GM10248 (cell line): ENCODE results near the gene TTF1.

ENCODE experiments used
- CTCF ChIA-PET: fragments of 300-600 bp; sonication (Branson Sonifier 250); formaldehyde crosslinking; extraction: SDS; loops from one replicate; lab custom pipeline; 2021; ENCODE audit warnings: antibody characterized with exemption; lab: Yijun Ruan, JAX
- POLR2A ChIA-PET: fragments of 350-650 bp; sonication (Branson Sonifier 250); formaldehyde crosslinking; extraction: SDS; loops from one replicate; lab custom pipeline; 2020; ENCODE audit warnings: antibody characterized with exemption; lab: Yijun Ruan, JAX
- DNase-seq: peaks from one replicate; pipeline ENCODE4 v3.0.0; 2012; ENCODE audit errors: extremely low spot score
- TF ChIP-seq, protein P1 (sequence below): IDR thresholded peaks from 2 replicates; pipeline ENCODE4 v1.5.1; 2012; ENCODE audit warnings: mild to moderate bottlenecking, low read depth; ENCODE audit errors: extremely low read depth, missing control alignments, control extremely low read depth

TTF1 gene

DNA sequence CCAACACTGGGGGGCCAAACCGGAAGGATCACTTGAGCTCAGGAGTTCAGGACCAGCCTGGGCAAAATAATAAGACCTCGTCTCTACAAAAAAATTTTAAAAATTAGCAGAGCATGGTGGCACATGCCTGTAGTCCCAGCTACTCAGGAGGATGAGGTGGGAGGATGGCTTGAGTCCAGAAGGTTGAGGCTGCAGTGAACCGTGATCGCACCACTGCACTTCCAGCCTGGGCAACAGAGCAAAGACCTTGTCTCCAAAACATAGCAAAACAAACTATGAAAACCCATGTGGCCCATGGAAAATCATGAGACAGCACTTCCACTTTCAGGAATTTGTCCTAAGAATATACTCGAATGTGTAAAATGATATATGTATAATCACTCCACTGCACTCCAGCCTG is 58.0 kb downstream of the TTF1 start:
- POLR2A ChIA-PET: no interaction called here
- DNase-seq: no peak
- TF ChIP-seq, protein P1, sequence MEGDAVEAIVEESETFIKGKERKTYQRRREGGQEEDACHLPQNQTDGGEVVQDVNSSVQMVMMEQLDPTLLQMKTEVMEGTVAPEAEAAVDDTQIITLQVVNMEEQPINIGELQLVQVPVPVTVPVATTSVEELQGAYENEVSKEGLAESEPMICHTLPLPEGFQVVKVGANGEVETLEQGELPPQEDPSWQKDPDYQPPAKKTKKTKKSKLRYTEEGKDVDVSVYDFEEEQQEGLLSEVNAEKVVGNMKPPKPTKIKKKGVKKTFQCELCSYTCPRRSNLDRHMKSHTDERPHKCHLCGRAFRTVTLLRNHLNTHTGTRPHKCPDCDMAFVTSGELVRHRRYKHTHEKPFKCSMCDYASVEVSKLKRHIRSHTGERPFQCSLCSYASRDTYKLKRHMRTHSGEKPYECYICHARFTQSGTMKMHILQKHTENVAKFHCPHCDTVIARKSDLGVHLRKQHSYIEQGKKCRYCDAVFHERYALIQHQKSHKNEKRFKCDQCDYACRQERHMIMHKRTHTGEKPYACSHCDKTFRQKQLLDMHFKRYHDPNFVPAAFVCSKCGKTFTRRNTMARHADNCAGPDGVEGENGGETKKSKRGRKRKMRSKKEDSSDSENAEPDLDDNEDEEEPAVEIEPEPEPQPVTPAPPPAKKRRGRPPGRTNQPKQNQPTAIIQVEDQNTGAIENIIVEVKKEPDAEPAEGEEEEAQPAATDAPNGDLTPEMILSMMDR: no peak
- CTCF ChIA-PET: interaction anchor here (2.0 to 2.7 kb wide), 2 partner anchors 12 to 89 kb away, joined by 4 to 10 read pairs; no protein-coding TSS in a partner anchor

DNA sequence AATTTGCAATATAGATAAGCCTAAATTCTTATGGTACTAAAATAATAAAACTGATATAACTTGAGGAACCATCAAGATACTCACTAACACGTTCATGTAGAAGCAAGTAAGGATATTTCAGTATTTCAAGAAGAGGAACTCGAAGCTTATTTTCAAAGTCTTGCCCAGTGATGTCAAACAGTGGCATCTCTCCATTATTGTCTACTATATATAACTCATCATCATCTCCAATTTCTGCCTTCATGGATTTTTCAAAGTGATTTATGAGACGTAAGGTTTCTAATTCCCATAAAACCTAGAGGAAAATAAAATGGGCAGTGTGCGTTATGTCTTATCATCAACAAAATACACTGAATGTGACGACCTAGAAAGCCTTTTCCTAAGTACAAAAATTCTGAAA is 60.5 kb downstream of the TTF1 start:
- TF ChIP-seq, protein P1: no peak
- POLR2A ChIA-PET: no interaction called here
- CTCF ChIA-PET: interaction anchor here (0.9 to 2.7 kb wide), 3 partner anchors 9 to 94 kb away, joined by 3 to 10 read pairs (median 4); partner anchors contain the start of gene SETX
- DNase-seq: no peak

DNA sequence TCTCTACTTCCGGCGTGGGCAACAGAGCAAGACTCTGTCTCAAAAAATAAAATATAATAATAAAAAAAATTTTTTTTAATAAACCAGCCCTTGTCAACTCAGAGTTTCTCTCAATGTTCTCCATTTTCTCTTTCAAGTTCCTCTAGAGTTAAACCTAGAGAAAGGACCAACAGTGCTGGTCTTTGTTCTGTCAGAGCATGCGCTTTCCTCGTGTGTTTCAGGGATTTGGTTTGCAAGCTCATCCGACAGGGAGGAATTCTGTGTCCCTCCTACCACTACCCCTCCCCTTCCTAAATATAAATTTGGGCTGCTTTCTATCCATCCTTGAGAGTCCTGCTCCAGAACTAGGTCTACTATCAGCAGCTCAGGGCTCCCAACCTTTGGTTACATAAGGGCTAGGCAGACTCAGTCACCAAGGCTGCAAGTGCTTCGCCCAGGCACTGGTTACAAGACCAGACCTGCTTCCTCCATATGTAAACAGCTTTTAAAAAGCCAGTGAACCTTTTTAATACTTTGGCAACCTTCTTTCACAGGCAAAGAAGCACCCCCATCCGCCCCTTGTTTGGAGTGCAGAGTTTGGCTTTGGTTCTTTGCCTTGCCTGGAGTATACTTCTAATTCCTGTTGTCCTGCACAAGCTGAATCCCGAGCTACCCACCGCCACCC is 65.3 kb downstream of the TTF1 start:
- TF ChIP-seq, protein P1: no peak
- CTCF ChIA-PET: no interaction called here
- POLR2A ChIA-PET: no interaction called here
- DNase-seq: no peak

DNA sequence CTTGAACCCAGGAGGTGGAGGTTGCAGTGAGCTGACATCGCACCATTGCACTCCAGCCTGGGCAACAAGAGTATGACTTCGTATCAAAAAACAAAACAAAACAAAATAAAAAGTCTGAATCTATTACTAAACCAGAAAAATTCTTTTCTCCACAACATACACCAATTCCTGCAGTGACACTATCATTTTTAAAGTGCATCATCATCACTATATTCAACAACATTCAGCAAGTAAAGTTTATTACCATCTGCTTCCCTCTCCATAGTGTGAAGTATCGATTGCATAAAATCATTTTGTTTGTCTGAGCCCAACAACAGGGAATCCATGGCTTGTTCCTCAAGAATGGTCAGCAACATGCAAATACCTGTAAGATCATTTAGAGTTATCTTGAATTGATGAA is 72.3 kb downstream of the TTF1 start:
- ChIA-PET POLR2A (no interaction called here), CTCF (no interaction called here)
- no peak for DNase-seq
- TF ChIP-seq, protein P1: no peak

DNA sequence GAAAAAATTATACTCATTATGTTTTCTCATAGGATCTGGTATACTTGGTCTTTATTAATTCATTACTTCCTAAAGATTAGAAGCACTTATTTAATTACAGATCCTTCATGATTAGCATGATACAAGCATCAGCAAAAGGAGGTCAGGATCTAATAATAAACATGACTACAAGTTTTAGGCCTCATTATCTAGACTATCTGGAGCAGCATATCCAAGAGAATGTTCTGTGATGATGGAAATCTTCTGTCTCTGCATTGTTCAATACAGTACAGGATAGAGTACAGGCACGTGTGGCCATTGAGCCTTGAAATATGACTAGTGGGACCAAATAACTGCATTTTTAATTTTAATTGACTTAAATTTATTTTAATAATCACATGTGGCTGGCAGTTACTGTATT is 73.1 kb downstream of the TTF1 start:
- POLR2A ChIA-PET: no interaction called here
- CTCF ChIA-PET: no interaction called here
- DNase-seq: no peak
- TF ChIP-seq, protein P1: no peak

DNA sequence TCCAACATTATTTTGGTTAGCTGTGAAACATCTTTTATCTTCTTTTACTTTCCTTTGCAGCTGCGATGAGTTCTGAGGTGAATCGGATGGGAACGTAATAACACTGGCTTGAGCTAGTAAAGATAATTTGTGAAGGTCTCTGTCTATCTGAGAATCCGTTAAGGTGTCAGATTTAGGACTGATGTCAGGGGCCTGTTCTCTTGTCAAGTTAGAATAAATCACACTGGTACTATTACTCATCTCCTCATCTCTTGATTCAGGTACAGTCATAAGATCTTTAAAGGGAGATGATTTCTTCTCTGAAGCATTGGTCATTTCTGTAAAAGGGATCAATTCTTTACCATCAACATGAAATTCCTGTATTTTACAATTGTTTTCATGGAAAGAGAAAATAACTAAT is 78.1 kb downstream of the TTF1 start:
- no peak for DNase-seq
- TF ChIP-seq, protein P1: no peak
- ChIA-PET POLR2A (no interaction called here), CTCF (no interaction called here)
